Measurements from ENCODE around the gene ACOX3.

GRCh38 chr4:8345053-8345945 is 95.2 kb downstream of the ACOX3 start:
- TF ChIP-seq BCL11A (IDR thresholded peaks at IDR 0.05; ENCODE audit: low read depth, low read length) (no peak), CTCF (IDR thresholded peaks at IDR 0.05 in 2 of 3, conservative IDR thresholded peaks at IDR 0.05 in 1 of 3; ENCODE audit: control insufficient read depth in 2 of 3, extremely low read depth in 1 of 3, insufficient read depth in 1 of 3, low read depth in 3 of 3, low read length in 3 of 3) (no peak), CBX3 (IDR thresholded peaks at IDR 0.05; ENCODE audit: borderline replicate concordance, low read depth) (no peak)
